DND-41 (cell line): ENCODE results near the gene SYTL2.

Source experiments
- CTCF ChIP-seq: IDR thresholded peaks from 2 replicates; pipeline ENCODE4 v1.5.1; 2012; ENCODE audit warnings: borderline replicate concordance, low read length, moderate library complexity, mild to moderate bottlenecking; ENCODE audit not compliant: poor library complexity, severe bottlenecking; ENCODE audit errors: extremely low read depth
- EZH2 ChIP-seq: IDR thresholded peaks from 3 replicates; pipeline ENCODE4 v1.6.1; 2012; ENCODE audit warnings: borderline replicate concordance, low read depth, mild to moderate bottlenecking, moderate library complexity, low read length, inconsistent platforms; ENCODE audit not compliant: severe bottlenecking

- TF ChIP-seq EZH2 (no peak), CTCF (no peak)
These were observed 85.3 kb downstream of the SYTL2 start for GRCh38 chr11:85725510-85726258.
